GM23338 (cell line): ENCODE measurements around the gene SORCS2. TPM values are rescaled to one million over a fixed set of nuclear protein-coding genes. Genes with fewer than 3 reads are reported as not detected.

Source experiments
- ATAC-seq: fragments of 200-7000 bp; cut with Tn5 transposase; 3 replicates; pipeline ENCODE4 v1.9.1; 2020
- DNase-seq: peaks from one replicate; pipeline ENCODE4 v3.0.0-alpha.2; 2015; ENCODE audit warnings: low spot score
- H2AFZ ChIP-seq: fragments of 200-600 bp; sonication (generic); 2 replicates; pipeline ENCODE4 v1.8.0; 2016; ENCODE audit warnings: antibody characterized with exemption, mild to moderate bottlenecking, moderate library complexity
- H3F3A ChIP-seq: fragments of 200-600 bp; sonication (generic); replicated peaks from 2 replicates; pipeline ENCODE4 v1.8.0; 2017; ENCODE audit warnings: antibody characterized with exemption, mixed run types, low read depth
- H3K27ac ChIP-seq: fragments of 200-600 bp; sonication (generic); 2 replicates; pipeline ENCODE4 v1.6.1; 2016; ENCODE audit warnings: low read depth
- H3K27me3 ChIP-seq: fragments of 200-600 bp; sonication (generic); 2 replicates; pipeline ENCODE4 v1.8.0; 2016; ENCODE audit warnings: mild to moderate bottlenecking, mixed run types, moderate library complexity; ENCODE audit not compliant: insufficient read depth
- H3K36me3 ChIP-seq: fragments of 200-600 bp; sonication (generic); 2 replicates; pipeline ENCODE4 v1.8.0; 2016; ENCODE audit warnings: mild to moderate bottlenecking; ENCODE audit not compliant: insufficient read depth
- H3K4me1 ChIP-seq: fragments of 200-600 bp; sonication (generic); 2 replicates; pipeline ENCODE4 v1.8.0; 2016; ENCODE audit warnings: mild to moderate bottlenecking, moderate library complexity; ENCODE audit not compliant: insufficient read depth
- H3K4me2 ChIP-seq: fragments of 200-600 bp; sonication (generic); 2 replicates; pipeline ENCODE4 v1.7.1; 2017; ENCODE audit warnings: mixed run types
- H3K4me3 ChIP-seq: fragments of 200-600 bp; sonication (generic); 2 replicates; pipeline ENCODE4 v1.6.1; 2016; ENCODE audit warnings: mixed run types
- H3K79me2 ChIP-seq: fragments of 200-600 bp; sonication (generic); replicated peaks from 2 replicates; pipeline ENCODE4 v1.8.0; 2017; ENCODE audit warnings: mild to moderate bottlenecking; ENCODE audit not compliant: insufficient read depth
- H3K9me2 ChIP-seq: fragments of 200-600 bp; sonication (generic); 2 replicates; pipeline ENCODE4 v1.8.0; 2017; ENCODE audit not compliant: insufficient read depth
- H4K20me1 ChIP-seq: fragments of 200-600 bp; sonication (generic); replicated peaks from 2 replicates; pipeline ENCODE4 v1.8.0; 2017; ENCODE audit warnings: mild to moderate bottlenecking; ENCODE audit not compliant: insufficient read depth
- H3K27ac Mint-ChIP-seq: 2 replicates; pipeline ENCODE4 v1.8.0; 2020; ENCODE audit warnings: inconsistent platforms, mild to moderate bottlenecking, moderate library complexity, mixed read lengths
- H3K27me3 Mint-ChIP-seq: 3 replicates; pipeline ENCODE4 v1.8.0; 2022; ENCODE audit warnings: low read depth, mild to moderate bottlenecking, moderate library complexity, mixed read lengths, inconsistent platforms; ENCODE audit not compliant: insufficient read depth, poor library complexity
- H3K36me3 Mint-ChIP-seq: 3 replicates; pipeline ENCODE4 v1.8.0; 2021; ENCODE audit warnings: low read depth, mild to moderate bottlenecking, inconsistent platforms, moderate library complexity, mixed read lengths
- H3K4me1 Mint-ChIP-seq: 3 replicates; pipeline ENCODE4 v1.8.0; 2020; ENCODE audit warnings: mild to moderate bottlenecking, inconsistent platforms, mixed read lengths
- H3K4me3 Mint-ChIP-seq: 3 replicates; pipeline ENCODE4 v1.8.0; 2021; ENCODE audit warnings: moderate library complexity, mild to moderate bottlenecking, inconsistent platforms, mixed read lengths
- H3K9me3 Mint-ChIP-seq: 3 replicates; pipeline ENCODE4 v1.8.0; 2020; ENCODE audit warnings: moderate library complexity, mild to moderate bottlenecking, inconsistent platforms, mixed read lengths
- CREB1 ChIP-seq: fragments of 250-450 bp; sonication (Bioruptor Pico); IDR thresholded peaks from 2 replicates; pipeline ENCODE4 v1.5.0; 2020; ENCODE audit warnings: low read depth, mild to moderate bottlenecking, moderate library complexity
- CTCF ChIP-seq, 2 experiments: fragments of 200-600 bp in 1 of 2; sonication (generic) in 1 of 2; conservative IDR thresholded peaks; 2 replicates each; pipeline versions ENCODE4 v1.5.1 to v1.6.1; 2016 to 2017; ENCODE audit warnings: antibody characterized with exemption in 2 of 2, low read depth in 2 of 2, mild to moderate bottlenecking in 2 of 2, moderate library complexity in 1 of 2
- ETS1 ChIP-seq: IDR thresholded peaks from 2 replicates; pipeline ENCODE4 v1.6.1; 2016; ENCODE audit warnings: antibody characterized with exemption
- EZH2 ChIP-seq: fragments of 200-600 bp; sonication (generic); IDR thresholded peaks from one replicate; pipeline ENCODE4 v1.8.0; 2017; ENCODE audit warnings: antibody characterized with exemption, mild to moderate bottlenecking, low read depth; ENCODE audit not compliant: unreplicated experiment
- EZH2phosphoT487 ChIP-seq: fragments of 200-600 bp; sonication (generic); IDR thresholded peaks from one replicate; pipeline ENCODE4 v1.8.1; 2018; ENCODE audit warnings: antibody characterized with exemption; ENCODE audit not compliant: unreplicated experiment
- JUNB ChIP-seq: IDR thresholded peaks from one replicate; pipeline ENCODE4 v1.6.1; 2016; ENCODE audit warnings: antibody characterized with exemption; ENCODE audit not compliant: unreplicated experiment
- NANOG ChIP-seq: IDR thresholded peaks from 2 replicates; pipeline ENCODE4 v1.6.1; 2016; ENCODE audit warnings: antibody characterized with exemption, borderline replicate concordance
- POLR2AphosphoS5 ChIP-seq: IDR thresholded peaks from 2 replicates; pipeline ENCODE4 v1.6.1; 2016; ENCODE audit warnings: antibody characterized with exemption, low read depth
- REST ChIP-seq: IDR thresholded peaks from one replicate; pipeline ENCODE4 v1.6.1; 2018; ENCODE audit warnings: antibody characterized with exemption; ENCODE audit not compliant: unreplicated experiment
- STAT1 ChIP-seq: IDR thresholded peaks from one replicate; pipeline ENCODE4 v1.6.1; 2016; ENCODE audit warnings: antibody characterized with exemption; ENCODE audit not compliant: unreplicated experiment
- ZNF331 ChIP-seq: fragments of 250-450 bp; sonication (Bioruptor Pico); IDR thresholded peaks from 2 replicates; pipeline ENCODE4 v1.5.0; 2020; ENCODE audit warnings: low read depth, mild to moderate bottlenecking, moderate library complexity
- polyA plus RNA-seq: library from polyadenylated mRNA; unstranded; fragments of >200 nt; fragmentation: Nextera tagmentation; extraction: Ambion mirVana; gene quantifications from 2 replicates; pipeline ENCODE4 v1.2.1, GENCODE V29; 2016
- total RNA-seq: library from RNA; depleted of rRNA; stranded (reverse); fragments of >200 nt; shearing (Covaris generic); gene quantifications from 2 replicates; pipeline ENCODE4 v1.2.3, GENCODE V29; 2014

Gene SORCS2
- total and polyA plus RNA-seq, 2 experiments from 2014 or later: 0.47 to 2.4 TPM

GRCh38 chr4:7609316-7609715 is 417.0 kb downstream of the SORCS2 start:
- no peak overlapping the region for H3K4me3 ChIP-seq
- H3F3A ChIP-seq: no peaks in the 10 kb centered on the region
- H3K9me2 ChIP-seq: no peaks in the 10 kb centered on the region
- ATAC-seq (no peak), DNase-seq (no peak)
- H3K4me1 ChIP-seq: no peaks in the 10 kb centered on the region
- Mint-ChIP-seq H3K4me1 (peaks cover 2% of the 10 kb centered on the region; the same call in 1 of the 3 replicates), H3K27ac (no peak overlapping the region), H3K9me3 (peaks cover 9% of the 10 kb centered on the region), H3K4me3 (no peak overlapping the region), H3K36me3 (peaks cover 5% of the 10 kb centered on the region; the same call in 2 of the 3 replicates), H3K27me3 (peaks cover 9% of the 10 kb centered on the region)
- no peaks in the 10 kb centered on the region for H3K36me3 ChIP-seq
- TF ChIP-seq EZH2: no peak
- no peak for TF ChIP-seq POLR2AphosphoS5
- no peak for TF ChIP-seq NANOG
- no peak for TF ChIP-seq CTCF (conservative IDR thresholded peaks at IDR 0.05; ENCODE audit: low read depth in 2 of 2)
- TF ChIP-seq REST: no peak
- TF ChIP-seq ETS1: no peak
- no peaks in the 10 kb centered on the region for H4K20me1 ChIP-seq
- H3K79me2 ChIP-seq: no peaks in the 10 kb centered on the region
- H2AFZ ChIP-seq: no peak overlapping the region
- H3K27ac ChIP-seq: no peak overlapping the region
- H3K4me2 ChIP-seq: no peak overlapping the region
- H3K27me3 ChIP-seq: no peaks in the 10 kb centered on the region

GRCh38 chr4:7610022-7610670 is 417.8 kb downstream of the SORCS2 start:
- no peak overlapping the region for H3K4me3 Mint-ChIP-seq
- H3K4me1 Mint-ChIP-seq: peaks cover 2% of the 10 kb centered on the region; the same call in 1 of the 3 replicates
- H2AFZ ChIP-seq: no peak overlapping the region
- H3K4me3 ChIP-seq: no peak overlapping the region
- H3K27me3 ChIP-seq: no peaks in the 10 kb centered on the region
- H3K4me1 ChIP-seq: no peaks in the 10 kb centered on the region
- no peaks in the 10 kb centered on the region for H3K36me3 ChIP-seq
- H3F3A ChIP-seq: no peaks in the 10 kb centered on the region
- no peak for ATAC-seq
- no peaks in the 10 kb centered on the region for H3K79me2 ChIP-seq
- no peak overlapping the region for H3K27ac ChIP-seq
- no peak overlapping the region for H3K4me2 ChIP-seq
- H3K27ac Mint-ChIP-seq: 0 out of 2 replicates have a peak overlapping the region, but pooled peaks have one; percentile 1
- H3K27me3 Mint-ChIP-seq: peaks cover 6% of the 10 kb centered on the region
- H3K9me2 ChIP-seq: no peaks in the 10 kb centered on the region
- DNase-seq: no peak
- H4K20me1 ChIP-seq: no peaks in the 10 kb centered on the region
- peaks cover 1% of the 10 kb centered on the region for H3K9me3 Mint-ChIP-seq
- no peaks in the 10 kb centered on the region for H3K36me3 Mint-ChIP-seq
- TF ChIP-seq REST (no peak), STAT1 (no peak), ZNF331 (CRISPR knock-in tag) (no peak), POLR2AphosphoS5 (no peak), EZH2phosphoT487 (no peak), JUNB (no peak), CTCF (conservative IDR thresholded peaks at IDR 0.05; ENCODE audit: low read depth in 2 of 2) (no peak), NANOG (no peak), CREB1 (CRISPR knock-in tag) (no peak)
